ENCODE measurements around the gene NRL.
A peak's percentile ranks its signal among the peaks of the same experiment; 100 is the strongest.

NRL gene

GRCh38 chr14:24114532-24115421 is at the start of gene NRL, which contains the start of gene DCAF11:
NRL (minus strand) TSS chr14:24114949; CDS start chr14:24082848, 32,101 bp downstream.
DCAF11 (plus strand) TSS chr14:24114777; CDS start chr14:24115595, 818 bp downstream.
- DNase-seq (ENCODE audit: low spot score): peak; percentile 100

- no peak for DNase-seq (ENCODE audit: low spot score)
These were observed 47.3 kb upstream of the NRL start for GRCh38 chr14:24162093-24162492.

GRCh38 chr14:24160850-24161804 is 46.4 kb upstream of the NRL start, which contains the start of gene IRF9:
IRF9 (plus strand) TSS chr14:24161265; CDS start chr14:24162145, 880 bp downstream.
- DNase-seq (ENCODE audit: low spot score): peak; percentile 96

GRCh38 chr14:24160499-24160849 is 45.7 kb upstream of the NRL start:
- DNase-seq (ENCODE audit: low spot score): no peak

- DNase-seq (ENCODE audit: low spot score): no peak
These were observed 45.2 kb upstream of the NRL start for GRCh38 chr14:24159777-24160498.

GRCh38 chr14:24157331-24157730 is 42.6 kb upstream of the NRL start:
- no peak for DNase-seq (ENCODE audit: low spot score)

GRCh38 chr14:24156840-24157239 is 42.1 kb upstream of the NRL start:
- DNase-seq (ENCODE audit: low spot score): no peak

- no peak for DNase-seq (ENCODE audit: low spot score)
These were observed 40.4 kb upstream of the NRL start for GRCh38 chr14:24155100-24155499.

- no peak for DNase-seq (ENCODE audit: low spot score)
These were observed 36.8 kb upstream of the NRL start for GRCh38 chr14:24151404-24152080.

GRCh38 chr14:24150993-24151392 is 36.2 kb upstream of the NRL start:
- DNase-seq (ENCODE audit: low spot score): no peak

- no peak for DNase-seq (ENCODE audit: low spot score)
These were observed 35.8 kb upstream of the NRL start for GRCh38 chr14:24150567-24150966.

GRCh38 chr14:24150061-24150460 is 35.3 kb upstream of the NRL start:
- no peak for DNase-seq (ENCODE audit: low spot score)

GRCh38 chr14:24149302-24149969 is 34.7 kb upstream of the NRL start:
- DNase-seq (ENCODE audit: low spot score): no peak

GRCh38 chr14:24147761-24148428 is 33.1 kb upstream of the NRL start:
- DNase-seq (ENCODE audit: low spot score): no peak

- peak; percentile 99 for DNase-seq (ENCODE audit: low spot score)
These were observed 32.4 kb upstream of the NRL start, which contains the start of gene RNF31 for GRCh38 chr14:24146978-24147760. RNF31 (plus strand) TSS chr14:24147498; CDS start chr14:24147699, 201 bp downstream.

- peak; percentile 90 for DNase-seq (ENCODE audit: low spot score)
These were observed 31.8 kb upstream of the NRL start, which contains the start of gene PSME2 for GRCh38 chr14:24146453-24146977. PSME2 (minus strand) TSS chr14:24146610; CDS start chr14:24146581, 29 bp downstream.

GRCh38 chr14:24145690-24146452 is 31.1 kb upstream of the NRL start:
- no peak for DNase-seq (ENCODE audit: low spot score)

GRCh38 chr14:24145219-24145618 is 30.5 kb upstream of the NRL start:
- DNase-seq (ENCODE audit: low spot score): no peak
